ENCODE measurements around the gene DNA2. TPM values are rescaled to one million over a fixed set of nuclear protein-coding genes. Genes with fewer than 3 reads are reported as not detected.

Gene DNA2
- total RNA-seq, 4 donors from 2014 or later = 1.8 to 10.5 (median 5.2) TPM

DNA sequence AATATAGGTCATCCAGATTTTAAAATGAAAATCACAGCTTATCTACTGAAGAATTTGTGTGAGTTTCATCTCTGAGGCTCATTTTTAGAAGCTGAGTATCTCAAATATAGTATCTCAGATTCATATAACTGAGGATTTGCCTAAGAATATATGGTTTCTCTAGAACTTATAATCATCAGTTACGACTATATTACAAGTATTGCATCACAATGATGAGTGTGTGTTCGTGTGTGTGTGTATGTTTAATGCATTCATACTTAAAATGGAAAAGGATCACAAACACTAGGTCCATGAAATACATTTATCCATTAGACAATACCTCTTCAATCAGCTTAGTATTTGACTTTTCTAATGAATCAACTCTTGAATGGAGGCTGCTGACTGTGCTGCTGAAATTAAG is 86.0 kb downstream of the DNA2 start:
- intact Hi-C loops (cut with DNase I) = no loop called here
- Histone ChIP-seq H3K27ac (no peak overlapping the region), H3K27me3 (no peaks in the 10 kb centered on the region), H3K9me3 (no peaks in the 10 kb centered on the region), H3K4me3 (no peak overlapping the region), H3K4me1 (no peaks in the 10 kb centered on the region), H3K36me3 (peaks cover 0 to 100% (median 17%) of the 10 kb centered on the region in 3 donors)
- DNase-seq = no peak
- WGBS, 2 donors = 68 to 75% methylated on average over 2 of the region's 2 CpGs
- TF ChIP-seq, protein P1, sequence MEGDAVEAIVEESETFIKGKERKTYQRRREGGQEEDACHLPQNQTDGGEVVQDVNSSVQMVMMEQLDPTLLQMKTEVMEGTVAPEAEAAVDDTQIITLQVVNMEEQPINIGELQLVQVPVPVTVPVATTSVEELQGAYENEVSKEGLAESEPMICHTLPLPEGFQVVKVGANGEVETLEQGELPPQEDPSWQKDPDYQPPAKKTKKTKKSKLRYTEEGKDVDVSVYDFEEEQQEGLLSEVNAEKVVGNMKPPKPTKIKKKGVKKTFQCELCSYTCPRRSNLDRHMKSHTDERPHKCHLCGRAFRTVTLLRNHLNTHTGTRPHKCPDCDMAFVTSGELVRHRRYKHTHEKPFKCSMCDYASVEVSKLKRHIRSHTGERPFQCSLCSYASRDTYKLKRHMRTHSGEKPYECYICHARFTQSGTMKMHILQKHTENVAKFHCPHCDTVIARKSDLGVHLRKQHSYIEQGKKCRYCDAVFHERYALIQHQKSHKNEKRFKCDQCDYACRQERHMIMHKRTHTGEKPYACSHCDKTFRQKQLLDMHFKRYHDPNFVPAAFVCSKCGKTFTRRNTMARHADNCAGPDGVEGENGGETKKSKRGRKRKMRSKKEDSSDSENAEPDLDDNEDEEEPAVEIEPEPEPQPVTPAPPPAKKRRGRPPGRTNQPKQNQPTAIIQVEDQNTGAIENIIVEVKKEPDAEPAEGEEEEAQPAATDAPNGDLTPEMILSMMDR (IDR thresholded peaks at IDR 0.05) = no peak
- no peak for TF ChIP-seq POLR2A (IDR thresholded peaks at IDR 0.05)

DNA sequence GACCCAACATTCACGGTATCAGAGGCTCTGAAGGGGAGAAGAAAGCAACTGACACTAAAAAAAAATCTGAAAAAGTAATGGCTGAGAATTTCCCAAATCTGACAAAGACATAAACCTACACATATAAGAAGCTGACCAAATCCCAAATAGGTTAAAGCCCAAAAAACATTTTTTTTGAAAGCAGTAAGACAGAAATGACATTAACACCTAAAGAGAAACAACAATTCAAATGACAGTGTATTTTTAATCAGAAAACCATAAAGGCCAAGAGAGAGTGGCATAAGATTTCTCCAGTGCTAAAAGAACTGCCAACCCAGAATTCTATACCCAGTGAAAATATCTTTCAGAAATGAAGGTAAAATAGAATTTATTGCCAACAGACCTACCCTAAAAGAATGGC is 100.2 kb downstream of the DNA2 start:
- intact Hi-C loops (cut with DNase I) = no loop called here
- H3K4me1 ChIP-seq = no peaks in the 10 kb centered on the region
- no peak overlapping the region for H3K27ac ChIP-seq
- TF ChIP-seq POLR2A (IDR thresholded peaks at IDR 0.05) = no peak
- TF ChIP-seq, protein P1 (IDR thresholded peaks at IDR 0.05) = no peak
- no peak for DNase-seq
- no peak overlapping the region for H3K4me3 ChIP-seq
- WGBS, 2 donors = 92 to 96% methylated on average over 1 of the region's 1 CpG
- peaks cover 4 to 99% (median 11%) of the 10 kb centered on the region in 3 donors for H3K36me3 ChIP-seq
- H3K27me3 ChIP-seq = no peaks in the 10 kb centered on the region
- H3K9me3 ChIP-seq = peaks cover 0 to 24% (median 8%) of the 10 kb centered on the region in 3 donors

DNA sequence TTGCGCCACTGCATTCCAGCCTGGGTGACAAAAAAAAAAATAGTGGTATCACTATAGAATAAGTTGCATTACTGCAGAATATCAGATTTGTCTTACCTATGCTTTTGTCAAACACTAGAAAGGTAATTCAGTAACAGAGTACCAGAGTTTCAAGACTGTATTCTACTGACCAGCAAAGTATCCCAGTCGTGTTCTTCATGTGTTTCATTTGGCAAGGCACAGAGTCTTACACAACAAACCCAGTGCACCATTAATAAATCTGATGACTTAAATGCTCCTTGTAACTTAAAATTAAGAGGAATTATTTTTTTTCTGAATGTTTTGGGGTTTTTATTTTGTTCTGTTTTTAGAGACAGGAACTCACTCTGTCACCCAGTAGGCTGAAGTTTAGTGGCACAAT is 104.7 kb downstream of the DNA2 start:
- H3K27ac ChIP-seq = no peak overlapping the region
- no peaks in the 10 kb centered on the region for H3K27me3 ChIP-seq
- intact Hi-C loops (cut with DNase I) = no loop called here
- no peak overlapping the region for H3K4me3 ChIP-seq
- peaks cover 2 to 97% (median 13%) of the 10 kb centered on the region in 3 donors for H3K36me3 ChIP-seq
- no peaks in the 10 kb centered on the region for H3K4me1 ChIP-seq
- TF ChIP-seq, protein P1 (IDR thresholded peaks at IDR 0.05) = no peak
- TF ChIP-seq POLR2A (IDR thresholded peaks at IDR 0.05) = no peak
- 81 to 83% methylated on average over 2 of the region's 2 CpGs for WGBS, 2 donors
- no peak for DNase-seq
- H3K9me3 ChIP-seq = peaks cover 0 to 11% (median 8%) of the 10 kb centered on the region in 3 donors

DNA sequence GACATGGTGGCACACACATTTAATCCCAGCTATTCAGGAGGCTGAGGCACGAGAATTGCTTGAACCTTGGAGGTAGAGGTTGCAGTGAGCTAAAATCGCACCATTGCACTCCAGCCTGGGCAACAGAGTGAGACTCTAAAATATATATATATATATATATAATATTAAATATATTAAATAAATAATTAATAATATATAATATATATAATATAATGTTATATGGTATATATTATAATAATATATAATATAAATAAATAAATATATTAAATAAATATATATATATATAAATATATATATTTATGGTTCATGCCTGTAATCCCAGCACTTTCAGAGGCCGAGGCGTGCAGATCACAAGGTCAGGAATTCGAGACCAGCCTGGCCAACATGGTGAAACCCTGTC is 105.2 kb downstream of the DNA2 start:
- no peak for DNase-seq
- Histone ChIP-seq H3K27ac (no peak overlapping the region), H3K4me1 (no peaks in the 10 kb centered on the region), H3K27me3 (no peaks in the 10 kb centered on the region), H3K4me3 (no peak overlapping the region), H3K9me3 (peaks cover 0 to 6% (median 3%) of the 10 kb centered on the region in 3 donors), H3K36me3 (peaks cover 0 to 97% (median 13%) of the 10 kb centered on the region in 3 donors)
- intact Hi-C loops (cut with DNase I) = no loop called here
- TF ChIP-seq POLR2A (IDR thresholded peaks at IDR 0.05) = no peak
- TF ChIP-seq, protein P1 (IDR thresholded peaks at IDR 0.05) = no peak
- 92 to 93% methylated on average over 5 of the region's 5 CpGs for WGBS, 2 donors

DNA sequence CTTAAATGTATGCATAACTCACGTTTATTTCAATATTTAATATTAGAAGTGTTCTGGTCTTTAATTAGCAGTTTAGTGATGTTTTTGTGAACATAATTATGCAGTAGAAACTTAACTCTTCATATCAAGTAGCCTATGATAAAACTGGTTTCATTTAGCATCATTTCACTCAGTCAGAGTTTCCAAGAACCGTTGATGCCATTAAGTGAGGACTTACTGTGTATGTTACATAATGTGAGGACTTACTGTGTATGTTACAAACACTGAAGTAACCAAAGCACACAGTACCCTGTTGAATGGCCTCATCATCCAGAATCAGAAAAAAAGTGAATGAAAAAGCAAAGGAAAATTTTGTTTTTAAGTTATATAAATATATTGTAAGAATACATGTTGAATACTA is 106.2 kb downstream of the DNA2 start:
- intact Hi-C loops (cut with DNase I) = no loop called here
- Histone ChIP-seq H3K9me3 (no peaks in the 10 kb centered on the region), H3K4me3 (no peak overlapping the region), H3K27me3 (no peaks in the 10 kb centered on the region), H3K36me3 (peaks cover 0 to 97% (median 7%) of the 10 kb centered on the region in 3 donors), H3K27ac (no peak overlapping the region), H3K4me1 (no peaks in the 10 kb centered on the region)
- TF ChIP-seq POLR2A (IDR thresholded peaks at IDR 0.05) = no peak
- DNase-seq = no peak
- 67 to 75% methylated on average over 2 of the region's 2 CpGs for WGBS, 2 donors
